Stomach (tissue), 9 donors: ENCODE results near the gene SLC39A13. TPM values are rescaled to one million over a fixed set of nuclear protein-coding genes. Genes with fewer than 3 reads are reported as not detected.

Source experiments
- DNase-seq, 2 donors: peaks; one replicate each; pipeline versions ENCODE4 v3.0.0 to v3.0.0-alpha.2; 2013 to 2019
- H3K27ac ChIP-seq, 5 donors: fragments of 200-600 bp in 4 of 5; sonication (generic) in 4 of 5; one replicate each; pipeline ENCODE4 v1.5.1; 2013 to 2019; ENCODE audit warnings: mild to moderate bottlenecking in 1 of 5, moderate library complexity in 1 of 5
- H3K27me3 ChIP-seq, 3 donors: fragments of 200-600 bp; sonication (generic); one replicate each; pipeline ENCODE4 v1.5.1; 2017 to 2019; ENCODE audit warnings: mixed run types in 1 of 3
- H3K36me3 ChIP-seq, 4 donors: fragments of 200-600 bp; sonication (generic); 1 replicate in 3 of 4; 2 replicates in 1 of 4; pipeline ENCODE4 v1.5.1; 2016 to 2019
- H3K4me1 ChIP-seq, 4 donors: fragments of 200-600 bp; sonication (generic); one replicate each; pipeline ENCODE4 v1.5.1; 2016 to 2019
- H3K4me3 ChIP-seq, 4 donors: fragments of 200-600 bp; sonication (generic) in 3 of 4; one replicate each; pipeline ENCODE4 v1.5.1; 2016 to 2019; ENCODE audit warnings: mild to moderate bottlenecking in 1 of 4
- H3K9me3 ChIP-seq, 4 donors: fragments of 200-600 bp; sonication (generic); one replicate each; pipeline ENCODE4 v1.5.1; 2016 to 2019
- EP300 ChIP-seq: sonication (generic); formaldehyde crosslinking; IDR thresholded peaks from one replicate; pipeline ENCODE4 v1.6.1; 2017; ENCODE audit warnings: antibody characterized with exemption
- POLR2A ChIP-seq, 4 donors: fragments of 450-650 bp; IDR thresholded peaks; one replicate each; pipeline ENCODE4 v1.6.1; 2016; ENCODE audit warnings: antibody characterized with exemption in 4 of 4, control low read depth in 2 of 4, mild to moderate bottlenecking in 1 of 4, moderate library complexity in 1 of 4
- POLR2AphosphoS5 ChIP-seq, 3 donors: sonication (generic); formaldehyde crosslinking; IDR thresholded peaks; one replicate each; pipeline ENCODE4 v1.6.1; 2016; ENCODE audit warnings: antibody characterized with exemption in 3 of 3
- WGBS, 5 donors: extraction: QIAGEN DNeasy Blood & Tissue Kit in 3 of 5; methylation state at CpG; one replicate each; pipeline versions ENCODE4 v1.1.5 to v1.1.7; 2013 to 2018; 5-methylcytosine and 5-hydroxymethylcytosine counted together
- intact Hi-C: fragments of 100-400 bp; cut with DNase I; formaldehyde crosslinking; loops from one replicate; pipeline ENCODE4 v1.15.1; 2023; ENCODE audit warnings: low total_unique reads
- polyA plus RNA-seq, 3 donors: library from polyadenylated mRNA; stranded (reverse); fragments of 200-250 nt; gene quantifications; one replicate each; pipeline ENCODE4 v1.2.3, GENCODE V29; 2013
- total RNA-seq, 5 donors: library from RNA; depleted of rRNA; stranded (reverse); fragments of >200 nt; gene quantifications; one replicate each; pipeline versions ENCODE4 v1.1.0 to v1.2.3, GENCODE V29; 2014 to 2016
- TF ChIP-seq, protein P1 (sequence below), 7 experiments: fragments of 450-650 bp in 4 of 7; fragments of 200-600 bp in 3 of 7; sonication (generic) in 3 of 7; IDR thresholded peaks; one replicate each; pipeline ENCODE4 v1.5.1; 2016 to 2019; ENCODE audit warnings: antibody characterized with exemption in 7 of 7, control low read depth in 2 of 7, mild to moderate bottlenecking in 1 of 7
- donor health status: healthy with polysubstance abuse.
- donor health status: Bipolar disorder and iron deficiency.
- donor health status: healthy.

Gene SLC39A13
- total and polyA plus RNA-seq, 8 donors = 7.0 to 158 (median 25.9) TPM

GRCh38 chr11:47438721-47439120 lies 30.3 kb downstream of the SLC39A13 start:
- H3K27me3 ChIP-seq = no peaks in the 10 kb centered on the region
- intact Hi-C loops = no loop called here

GRCh38 chr11:47440054-47440476 lies 31.7 kb downstream of the SLC39A13 start:
- DNase-seq = no peak
- Histone ChIP-seq H3K4me3 (no peak overlapping the region), H3K4me1 (peaks cover 0 to 10% (median 6%) of the 10 kb centered on the region in 4 donors), H3K36me3 (no peaks in the 10 kb centered on the region), H3K9me3 (no peaks in the 10 kb centered on the region), H3K27me3 (no peaks in the 10 kb centered on the region), H3K27ac (no peak overlapping the region)
- intact Hi-C loops = loop anchor here (10.0 kb wide), 1 partner anchor 65 kb away; the partner anchor contains the start of gene SPI1
- TF ChIP-seq EP300 = no peak
- TF ChIP-seq POLR2A (IDR thresholded peaks at IDR 0.05) = no peak
- TF ChIP-seq, protein P1, sequence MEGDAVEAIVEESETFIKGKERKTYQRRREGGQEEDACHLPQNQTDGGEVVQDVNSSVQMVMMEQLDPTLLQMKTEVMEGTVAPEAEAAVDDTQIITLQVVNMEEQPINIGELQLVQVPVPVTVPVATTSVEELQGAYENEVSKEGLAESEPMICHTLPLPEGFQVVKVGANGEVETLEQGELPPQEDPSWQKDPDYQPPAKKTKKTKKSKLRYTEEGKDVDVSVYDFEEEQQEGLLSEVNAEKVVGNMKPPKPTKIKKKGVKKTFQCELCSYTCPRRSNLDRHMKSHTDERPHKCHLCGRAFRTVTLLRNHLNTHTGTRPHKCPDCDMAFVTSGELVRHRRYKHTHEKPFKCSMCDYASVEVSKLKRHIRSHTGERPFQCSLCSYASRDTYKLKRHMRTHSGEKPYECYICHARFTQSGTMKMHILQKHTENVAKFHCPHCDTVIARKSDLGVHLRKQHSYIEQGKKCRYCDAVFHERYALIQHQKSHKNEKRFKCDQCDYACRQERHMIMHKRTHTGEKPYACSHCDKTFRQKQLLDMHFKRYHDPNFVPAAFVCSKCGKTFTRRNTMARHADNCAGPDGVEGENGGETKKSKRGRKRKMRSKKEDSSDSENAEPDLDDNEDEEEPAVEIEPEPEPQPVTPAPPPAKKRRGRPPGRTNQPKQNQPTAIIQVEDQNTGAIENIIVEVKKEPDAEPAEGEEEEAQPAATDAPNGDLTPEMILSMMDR (IDR thresholded peaks at IDR 0.05) = no peak
- no peak for TF ChIP-seq POLR2AphosphoS5 (IDR thresholded peaks at IDR 0.05)
- WGBS, 5 donors = 42 to 97% (median 85%) methylated on average over 2 of the region's 2 CpGs

More at GRCh38 chr11:47438721-47439120, 30.3 kb downstream of the SLC39A13 start:
- TF ChIP-seq EP300 (no peak), POLR2A (IDR thresholded peaks at IDR 0.05) (no peak)
- TF ChIP-seq, protein P1 (IDR thresholded peaks at IDR 0.05) = no peak
- 93 to 96% (median 96%) methylated on average over 9 to 18 of the region's 18 CpGs for WGBS, 5 donors
- Histone ChIP-seq H3K27ac (no peak overlapping the region), H3K4me1 (peaks cover 0 to 13% (median 6%) of the 10 kb centered on the region in 4 donors), H3K4me3 (no peak overlapping the region), H3K36me3 (no peaks in the 10 kb centered on the region), H3K9me3 (no peaks in the 10 kb centered on the region)
- DNase-seq = no peak

DNA sequence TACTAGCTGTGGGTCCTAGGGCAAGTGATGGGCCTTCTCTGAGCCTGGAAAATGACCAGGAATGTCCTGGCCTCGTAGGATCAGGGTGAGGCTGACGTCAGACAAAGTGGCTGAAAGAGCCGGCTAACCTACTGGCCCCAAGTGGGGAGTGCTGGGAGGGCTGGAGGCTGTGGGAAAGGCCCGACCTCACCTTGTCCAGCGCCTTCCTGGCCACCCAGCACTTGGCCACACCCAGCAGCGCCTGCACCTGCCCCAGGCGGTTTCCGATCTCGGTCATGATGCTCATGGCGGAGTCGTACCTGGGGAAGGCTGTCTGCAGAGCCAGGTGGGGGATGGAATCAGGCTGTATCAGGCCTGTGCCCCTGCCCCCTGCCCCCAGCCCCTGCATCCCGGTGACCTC lies 33.0 kb downstream of the SLC39A13 start:
- Histone ChIP-seq H3K27me3 (no peaks in the 10 kb centered on the region), H3K27ac (no peak overlapping the region), H3K36me3 (no peaks in the 10 kb centered on the region), H3K4me1 (peaks cover 0 to 10% (median 6%) of the 10 kb centered on the region in 4 donors), H3K4me3 (no peak overlapping the region), H3K9me3 (no peaks in the 10 kb centered on the region)
- intact Hi-C loops = loop anchor here (10.0 kb wide), 1 partner anchor 67 kb away; the partner anchor contains the start of gene SPI1
- no peak for DNase-seq
- TF ChIP-seq POLR2A (IDR thresholded peaks at IDR 0.05) (no peak), EP300 (no peak), POLR2AphosphoS5 (IDR thresholded peaks at IDR 0.05) (no peak)
- TF ChIP-seq, protein P1 (IDR thresholded peaks at IDR 0.05) = no peak
- WGBS, 5 donors = 83 to 93% (median 84%) methylated on average over 7 to 12 of the region's 12 CpGs

- Histone ChIP-seq H3K4me1 (peaks cover 0 to 7% (median 6%) of the 10 kb centered on the region in 4 donors), H3K4me3 (no peak overlapping the region), H3K36me3 (no peaks in the 10 kb centered on the region), H3K9me3 (no peaks in the 10 kb centered on the region), H3K27me3 (no peaks in the 10 kb centered on the region), H3K27ac (no peak overlapping the region)
- intact Hi-C loops = loop anchor here (10.0 kb wide), 1 partner anchor 68 kb away; the partner anchor contains the start of gene SPI1
- TF ChIP-seq, protein P1 (IDR thresholded peaks at IDR 0.05) = no peak
- no peak for DNase-seq
- 39 to 86% (median 67%) methylated on average over 2 to 8 of the region's 8 CpGs for WGBS, 5 donors
These were observed 34.1 kb downstream of the SLC39A13 start for GRCh38 chr11:47442514-47442913.
